H1 (cell line): ENCODE data around the gene CLTCL1. TPM values are rescaled to one million over a fixed set of nuclear protein-coding genes. Genes with fewer than 3 reads are reported as not detected.

Source experiments
- CTBP2 ChIP-seq: IDR thresholded peaks from 2 replicates; pipeline ENCODE4 v1.7.0; 2011; ENCODE audit warnings: borderline replicate concordance, mild to moderate bottlenecking, moderate library complexity, mixed read lengths, low read length; ENCODE audit not compliant: insufficient read depth, insufficient read length
- EGR1 ChIP-seq: IDR thresholded peaks from 2 replicates; pipeline ENCODE4 v1.6.1; 2011; ENCODE audit warnings: low read depth, low read length, borderline replicate concordance
- GABPA ChIP-seq: IDR thresholded peaks from 2 replicates; pipeline ENCODE4 v1.6.1; 2011; ENCODE audit warnings: mild to moderate bottlenecking, low read length, moderate library complexity, borderline replicate concordance; ENCODE audit not compliant: insufficient read depth
- HDAC6 ChIP-seq: IDR thresholded peaks from one replicate; pipeline ENCODE4 v1.7.1; 2012; ENCODE audit warnings: low read depth, mild to moderate bottlenecking, inconsistent platforms, low read length, moderate library complexity
- KDM1A ChIP-seq: fragments of 200-600, 300-600 bp; sonication (generic); IDR thresholded peaks from 2 replicates; pipeline ENCODE4 v1.7.1; 2016; ENCODE audit warnings: mild to moderate bottlenecking, low read length, borderline replicate concordance
- PHF8 ChIP-seq: fragments of 200-600 bp; sonication (generic); conservative IDR thresholded peaks from 2 replicates; pipeline ENCODE4 v1.7.1; 2012; ENCODE audit warnings: low read depth, mild to moderate bottlenecking, inconsistent platforms, low read length, moderate library complexity
- RBBP5 ChIP-seq: IDR thresholded peaks from 2 replicates; pipeline ENCODE4 v1.7.1; 2012; ENCODE audit warnings: low read depth, mild to moderate bottlenecking, inconsistent platforms, low read length, moderate library complexity, borderline replicate concordance
- RXRA ChIP-seq: IDR thresholded peaks from 2 replicates; pipeline ENCODE4 v1.6.1; 2011; ENCODE audit warnings: low read depth, mild to moderate bottlenecking, low read length, moderate library complexity; ENCODE audit not compliant: insufficient read depth
- SIX5 ChIP-seq: IDR thresholded peaks from 2 replicates; pipeline ENCODE4 v1.6.1; 2011; ENCODE audit warnings: mild to moderate bottlenecking, low read depth, low read length
- SP1 ChIP-seq: IDR thresholded peaks from 2 replicates; pipeline ENCODE4 v1.6.1; 2011; ENCODE audit warnings: low read depth, low read length
- polyA plus RNA-seq, 7 experiments: library from polyadenylated mRNA; depleted of rRNA in 3 of 7; stranded (reverse) in 5 of 7; unstranded in 2 of 7; fragments of >200 nt in 5 of 7; fragments of 200-250 nt in 2 of 7; gene quantifications; 1 replicate in 5 of 7; 2 replicates in 1 of 7; 4 replicates in 1 of 7; pipeline versions ENCODE4 v1.2.1 to v1.2.3, GENCODE V29; 2011 to 2013; ENCODE audit warnings: missing spikeins in 2 of 7, mixed read lengths in 2 of 7
- total RNA-seq: library from RNA; stranded (reverse); fragmentation: NEBNext Ultra II Directional; extraction: Animal tissue kit (Norgen Biotek cat#: 25700); gene quantifications from 2 replicates; pipeline ENCODE4 v1.2.1, GENCODE V29; 2021
- TF ChIP-seq, protein P1 (sequence below), 3 experiments: IDR thresholded peaks; 1 replicate in 2 of 3; 2 replicates in 1 of 3; pipeline versions ENCODE4 v1.5.1 to v1.6.1; 2011; ENCODE audit warnings: low read length in 3 of 3, mild to moderate bottlenecking in 3 of 3, inconsistent platforms in 2 of 3, low read depth in 1 of 3, moderate library complexity in 1 of 3; ENCODE audit not compliant: insufficient read depth in 1 of 3; ENCODE audit errors: control extremely low read depth in 1 of 3

Gene CLTCL1
- total and polyA plus RNA-seq, 2 of the 8 experiments (the other 6 are each of a cell fraction or from before 2014, with no cell fraction given): 12.4 to 17.0 TPM

DNA sequence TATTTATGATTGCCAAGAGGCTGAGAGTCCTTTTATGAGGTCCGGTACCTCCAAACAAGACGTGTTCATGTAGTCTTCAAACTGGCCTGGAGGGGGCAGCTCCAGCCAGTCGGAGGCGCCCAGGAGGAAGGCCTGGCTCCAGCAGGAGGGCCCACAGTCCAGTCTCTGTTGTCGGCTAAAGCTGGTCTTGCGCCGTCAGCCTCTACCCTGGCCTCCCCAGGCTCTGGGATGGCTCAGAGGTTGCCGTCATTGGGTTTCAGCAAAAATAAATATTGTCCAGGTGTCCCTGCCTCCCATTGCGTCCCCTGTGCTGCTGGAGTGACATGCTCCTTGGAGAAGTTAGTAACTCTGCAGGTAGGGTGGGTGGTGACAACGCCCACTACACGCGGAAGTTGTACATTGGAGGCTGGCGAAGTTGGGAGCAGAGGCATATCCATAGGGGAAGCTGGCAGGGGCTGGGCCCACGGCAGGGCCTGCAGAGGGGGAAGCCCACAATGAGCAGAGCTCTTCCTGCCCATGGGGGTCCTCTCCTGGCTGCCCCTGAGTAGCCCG, 111.9 kb downstream of the CLTCL1 start (continued):
- no peak for TF ChIP-seq KDM1A
- TF ChIP-seq CTBP2: no peak
- TF ChIP-seq HDAC6: no peak
- TF ChIP-seq GABPA: peak; percentile 65; the same call in 1 of the 2 replicates
- no peak for TF ChIP-seq SIX5
- no peak for TF ChIP-seq RBBP5
- TF ChIP-seq EGR1: no peak
- TF ChIP-seq RXRA: no peak
- TF ChIP-seq, protein P1, sequence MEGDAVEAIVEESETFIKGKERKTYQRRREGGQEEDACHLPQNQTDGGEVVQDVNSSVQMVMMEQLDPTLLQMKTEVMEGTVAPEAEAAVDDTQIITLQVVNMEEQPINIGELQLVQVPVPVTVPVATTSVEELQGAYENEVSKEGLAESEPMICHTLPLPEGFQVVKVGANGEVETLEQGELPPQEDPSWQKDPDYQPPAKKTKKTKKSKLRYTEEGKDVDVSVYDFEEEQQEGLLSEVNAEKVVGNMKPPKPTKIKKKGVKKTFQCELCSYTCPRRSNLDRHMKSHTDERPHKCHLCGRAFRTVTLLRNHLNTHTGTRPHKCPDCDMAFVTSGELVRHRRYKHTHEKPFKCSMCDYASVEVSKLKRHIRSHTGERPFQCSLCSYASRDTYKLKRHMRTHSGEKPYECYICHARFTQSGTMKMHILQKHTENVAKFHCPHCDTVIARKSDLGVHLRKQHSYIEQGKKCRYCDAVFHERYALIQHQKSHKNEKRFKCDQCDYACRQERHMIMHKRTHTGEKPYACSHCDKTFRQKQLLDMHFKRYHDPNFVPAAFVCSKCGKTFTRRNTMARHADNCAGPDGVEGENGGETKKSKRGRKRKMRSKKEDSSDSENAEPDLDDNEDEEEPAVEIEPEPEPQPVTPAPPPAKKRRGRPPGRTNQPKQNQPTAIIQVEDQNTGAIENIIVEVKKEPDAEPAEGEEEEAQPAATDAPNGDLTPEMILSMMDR (IDR thresholded peaks at IDR 0.05; ENCODE audit: control extremely low read depth in 1 of 3, insufficient read depth in 1 of 3, low read depth in 1 of 3, low read length in 3 of 3): peak; percentile 74 to 80 (median 79)
- no peak for TF ChIP-seq SP1
- TF ChIP-seq PHF8: no peak
